Measurements from ENCODE around the gene CHCHD6.

CHCHD6 gene

GRCh38 chr3:126704494-126705214, 614 bp downstream of the CHCHD6 start:
- DNase-seq (ENCODE audit: low read depth in 2 of 2, low spot score in 1 of 2): no peak

GRCh38 chr3:126706631-126707030, 2.6 kb downstream of the CHCHD6 start:
- no peak for DNase-seq (ENCODE audit: low read depth in 2 of 2, low spot score in 1 of 2)

- no peak for DNase-seq (ENCODE audit: low read depth in 2 of 2, low spot score in 1 of 2)
These were observed 7.2 kb downstream of the CHCHD6 start for GRCh38 chr3:126711121-126711760.

GRCh38 chr3:126713199-126713598, 9.2 kb downstream of the CHCHD6 start:
- no peak for DNase-seq (ENCODE audit: low read depth in 2 of 2, low spot score in 1 of 2)

GRCh38 chr3:126714276-126714900, 10.3 kb downstream of the CHCHD6 start:
- no peak for DNase-seq (ENCODE audit: low read depth in 2 of 2, low spot score in 1 of 2)

- no peak for DNase-seq (ENCODE audit: low read depth in 2 of 2, low spot score in 1 of 2)
These were observed 10.9 kb downstream of the CHCHD6 start for GRCh38 chr3:126714921-126715320.

GRCh38 chr3:126715432-126715831, 11.4 kb downstream of the CHCHD6 start:
- DNase-seq (ENCODE audit: low read depth in 2 of 2, low spot score in 1 of 2): no peak

- no peak for DNase-seq (ENCODE audit: low read depth in 2 of 2, low spot score in 1 of 2)
These were observed 12.0 kb downstream of the CHCHD6 start for GRCh38 chr3:126716057-126716456.

- DNase-seq (ENCODE audit: low read depth in 2 of 2, low spot score in 1 of 2): no peak
These were observed 14.8 kb downstream of the CHCHD6 start for GRCh38 chr3:126718561-126719445.

- no peak for DNase-seq (ENCODE audit: low read depth in 2 of 2, low spot score in 1 of 2)
These were observed 16.6 kb downstream of the CHCHD6 start for GRCh38 chr3:126720596-126720995.

- no peak for DNase-seq (ENCODE audit: low read depth in 2 of 2, low spot score in 1 of 2)
These were observed 17.2 kb downstream of the CHCHD6 start for GRCh38 chr3:126721246-126721645.

GRCh38 chr3:126723237-126723636, 19.2 kb downstream of the CHCHD6 start:
- DNase-seq (ENCODE audit: low read depth in 2 of 2, low spot score in 1 of 2): no peak

GRCh38 chr3:126723801-126724200, 19.8 kb downstream of the CHCHD6 start:
- no peak for DNase-seq (ENCODE audit: low read depth in 2 of 2, low spot score in 1 of 2)

GRCh38 chr3:126728680-126729079, 24.6 kb downstream of the CHCHD6 start:
- DNase-seq (ENCODE audit: low read depth in 2 of 2, low spot score in 1 of 2): no peak

- no peak for DNase-seq (ENCODE audit: low read depth in 2 of 2, low spot score in 1 of 2)
These were observed 26.3 kb downstream of the CHCHD6 start for GRCh38 chr3:126730376-126730775.

- DNase-seq (ENCODE audit: low read depth in 2 of 2, low spot score in 1 of 2): no peak
These were observed 27.0 kb downstream of the CHCHD6 start for GRCh38 chr3:126731044-126731443.

GRCh38 chr3:126732281-126733060, 28.4 kb downstream of the CHCHD6 start:
- DNase-seq (ENCODE audit: low read depth in 2 of 2, low spot score in 1 of 2): no peak

- no peak for DNase-seq (ENCODE audit: low read depth in 2 of 2, low spot score in 1 of 2)
These were observed 29.0 kb downstream of the CHCHD6 start for GRCh38 chr3:126733061-126733430.

GRCh38 chr3:126734106-126734723, 30.2 kb downstream of the CHCHD6 start:
- DNase-seq (ENCODE audit: low read depth in 2 of 2, low spot score in 1 of 2): no peak

GRCh38 chr3:126737527-126737926, 33.5 kb downstream of the CHCHD6 start:
- DNase-seq (ENCODE audit: low read depth in 2 of 2, low spot score in 1 of 2): no peak
